Activated T-helper 1 cell treated with anti-CD3 and anti-CD28 coated beads, Interleukin-12 subunit alpha, Interleukin-12 subunit beta, Interleukin-2, Interleukin-4 antibody, amounts not matched to agents 30 ng/mL and 10 ng/mL and 1 ng/mL, durations not matched to agents 14 hours and 24 hours and 36 hours (primary cell): ENCODE results near the gene MYO5C. TPM values are rescaled to one million over a fixed set of nuclear protein-coding genes. Genes with fewer than 3 reads are reported as not detected.

ENCODE experiments used
- DNase-seq: peaks from one replicate; pipeline ENCODE4 v3.0.0; 2021; ENCODE audit warnings: low spot score
- H3K27ac Mint-ChIP-seq: one replicate; pipeline ENCODE4 v1.8.0; 2021; ENCODE audit warnings: mild to moderate bottlenecking, mixed read lengths
- H3K27me3 Mint-ChIP-seq: one replicate; pipeline ENCODE4 v1.8.0; 2022; ENCODE audit warnings: mild to moderate bottlenecking, moderate library complexity, mixed read lengths; ENCODE audit not compliant: insufficient read depth
- H3K36me3 Mint-ChIP-seq: one replicate; pipeline ENCODE4 v1.8.0; 2021; ENCODE audit warnings: low read depth, mixed read lengths
- H3K4me1 Mint-ChIP-seq: one replicate; pipeline ENCODE4 v1.8.0; 2021; ENCODE audit warnings: low read depth, mixed read lengths
- H3K4me3 Mint-ChIP-seq: one replicate; pipeline ENCODE4 v1.8.0; 2021; ENCODE audit warnings: mild to moderate bottlenecking, moderate library complexity, mixed read lengths
- H3K9me3 Mint-ChIP-seq: one replicate; pipeline ENCODE4 v1.8.0; 2021; ENCODE audit warnings: mixed read lengths
- intact Hi-C: fragments of 100-400 bp; cut with micrococcal nuclease; formaldehyde crosslinking; loops from one replicate; pipeline ENCODE4 v1.15.1; 2024
- total RNA-seq: library from RNA; stranded (reverse); gene quantifications from 2 replicates; pipeline ENCODE4 v1.2.3, GENCODE V29; 2022

Gene MYO5C
- total RNA-seq, 1 donor from 2014 or later = 0.29 TPM

DNA sequence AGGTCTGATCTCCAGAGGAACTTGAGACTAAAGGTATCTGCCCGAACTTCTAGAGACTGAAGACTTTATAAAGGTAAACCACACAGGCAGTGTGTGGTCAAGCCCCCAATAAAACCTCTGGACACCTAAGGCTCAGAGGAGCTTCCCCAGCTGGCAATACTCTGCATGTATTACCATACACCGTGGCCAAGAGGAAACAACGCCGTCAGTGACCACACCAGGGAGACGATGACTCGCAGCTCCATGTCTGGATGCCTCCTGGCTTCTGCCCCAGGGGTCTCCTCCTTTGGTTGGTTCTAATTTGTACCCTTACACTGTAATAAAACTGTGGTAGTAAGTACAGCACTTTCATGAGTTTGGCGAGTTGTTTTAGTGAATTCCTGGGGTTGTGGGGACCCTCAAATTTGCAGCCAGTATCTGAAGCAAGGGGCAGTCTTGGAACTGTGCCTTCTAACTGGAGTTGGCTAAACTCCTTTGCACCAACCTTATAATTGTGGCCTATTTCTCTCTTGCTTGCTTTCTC, 150.9 kb downstream of the MYO5C start:
- intact Hi-C loops = loop anchor here (5.0 kb wide), 1 partner anchor 257 kb away; no protein-coding TSS in a partner anchor
- DNase-seq = no peak
- H3K36me3 Mint-ChIP-seq = peaks cover 19% of the 10 kb centered on the region
- H3K27ac Mint-ChIP-seq = no peak overlapping the region
- H3K9me3 Mint-ChIP-seq = no peaks in the 10 kb centered on the region
- no peak overlapping the region for H3K4me3 Mint-ChIP-seq
- H3K4me1 Mint-ChIP-seq = peaks cover 5% of the 10 kb centered on the region
- H3K27me3 Mint-ChIP-seq = no peaks in the 10 kb centered on the region

GRCh38 chr15:52143873-52144272, 151.7 kb downstream of the MYO5C start:
- H3K9me3 Mint-ChIP-seq = no peaks in the 10 kb centered on the region
- H3K4me3 Mint-ChIP-seq = no peak overlapping the region
- H3K4me1 Mint-ChIP-seq = peaks cover 7% of the 10 kb centered on the region
- no peak for DNase-seq
- peaks cover 13% of the 10 kb centered on the region for H3K36me3 Mint-ChIP-seq
- intact Hi-C loops = loop anchor here (5.0 kb wide), 1 partner anchor 257 kb away; no protein-coding TSS in a partner anchor
- H3K27ac Mint-ChIP-seq = no peak overlapping the region
- H3K27me3 Mint-ChIP-seq = no peaks in the 10 kb centered on the region

Other genes with a start within 250 kb of the MYO5C start
- gene BCL2L10, start 183.0 kb downstream of the MYO5C start, total RNA-seq = not detected in 2 replicates
- gene GNB5, start 104.4 kb downstream of the MYO5C start, total RNA-seq = 17.0 and 18.5 TPM in 2 replicates
- 26.2 and 27.8 TPM in 2 replicates for gene MYO5A, start 233.1 kb upstream of the MYO5C start, total RNA-seq